ENCODE measurements around the gene SYTL3. TPM values are rescaled to one million over a fixed set of nuclear protein-coding genes. Genes with fewer than 3 reads are reported as not detected.

SYTL3 gene
- total RNA-seq, 4 donors from 2014 or later, result 2.8 to 5.1 (median 3.4) TPM

DNA sequence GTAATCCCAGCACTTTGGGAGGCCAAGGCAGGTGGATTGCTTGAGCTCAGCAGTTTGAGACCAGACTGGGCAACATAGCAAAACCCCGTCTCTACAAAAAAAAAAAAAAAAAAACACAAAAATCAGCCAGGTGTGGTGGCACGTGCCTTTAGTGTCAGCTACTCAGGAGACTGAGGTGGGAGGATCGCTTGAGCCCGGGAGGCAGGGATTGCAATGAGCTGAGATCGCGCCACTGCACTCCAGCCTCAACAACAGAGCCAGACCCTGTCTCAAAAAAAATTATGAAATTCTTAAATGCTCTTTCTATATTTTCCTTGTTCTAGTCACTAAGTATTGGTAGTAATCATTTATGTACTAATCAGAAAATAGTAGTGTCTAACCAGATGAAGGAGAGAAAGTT, 30.6 kb downstream of the SYTL3 start:
- no peak for TF ChIP-seq POLR2A (IDR thresholded peaks at IDR 0.05)
- TF ChIP-seq EP300 (IDR thresholded peaks at IDR 0.05), result no peak
- no peak for TF ChIP-seq POLR2AphosphoS5 (IDR thresholded peaks at IDR 0.05)
- TF ChIP-seq, protein P1, sequence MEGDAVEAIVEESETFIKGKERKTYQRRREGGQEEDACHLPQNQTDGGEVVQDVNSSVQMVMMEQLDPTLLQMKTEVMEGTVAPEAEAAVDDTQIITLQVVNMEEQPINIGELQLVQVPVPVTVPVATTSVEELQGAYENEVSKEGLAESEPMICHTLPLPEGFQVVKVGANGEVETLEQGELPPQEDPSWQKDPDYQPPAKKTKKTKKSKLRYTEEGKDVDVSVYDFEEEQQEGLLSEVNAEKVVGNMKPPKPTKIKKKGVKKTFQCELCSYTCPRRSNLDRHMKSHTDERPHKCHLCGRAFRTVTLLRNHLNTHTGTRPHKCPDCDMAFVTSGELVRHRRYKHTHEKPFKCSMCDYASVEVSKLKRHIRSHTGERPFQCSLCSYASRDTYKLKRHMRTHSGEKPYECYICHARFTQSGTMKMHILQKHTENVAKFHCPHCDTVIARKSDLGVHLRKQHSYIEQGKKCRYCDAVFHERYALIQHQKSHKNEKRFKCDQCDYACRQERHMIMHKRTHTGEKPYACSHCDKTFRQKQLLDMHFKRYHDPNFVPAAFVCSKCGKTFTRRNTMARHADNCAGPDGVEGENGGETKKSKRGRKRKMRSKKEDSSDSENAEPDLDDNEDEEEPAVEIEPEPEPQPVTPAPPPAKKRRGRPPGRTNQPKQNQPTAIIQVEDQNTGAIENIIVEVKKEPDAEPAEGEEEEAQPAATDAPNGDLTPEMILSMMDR (IDR thresholded peaks at IDR 0.05), result no peak

DNA sequence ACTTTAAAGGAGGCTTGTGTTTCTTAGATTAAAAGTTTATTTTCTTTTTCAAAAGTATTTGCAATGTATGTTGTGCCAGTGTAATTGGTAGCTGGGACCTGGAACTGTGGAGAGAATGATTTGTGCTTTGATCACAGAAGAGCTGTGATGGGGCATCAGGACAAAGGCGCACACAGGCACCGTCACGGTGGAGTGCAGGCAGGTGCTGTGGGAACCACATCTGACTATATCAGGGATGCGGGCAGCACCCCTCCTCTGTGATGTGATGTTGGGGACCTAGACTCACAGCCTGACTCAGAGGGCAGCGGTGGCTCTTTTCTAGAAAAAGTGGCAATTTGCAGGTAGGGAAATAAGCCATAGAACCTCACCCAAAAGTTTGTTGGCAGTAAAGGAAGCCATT, 34.5 kb downstream of the SYTL3 start:
- no peak for DNase-seq (ENCODE audit: low spot score in 2 of 2)
- no peak overlapping the region for H3K4me3 ChIP-seq

More for the DNA sequence above, 30.6 kb downstream of the SYTL3 start:
- H3K36me3 ChIP-seq, result no peaks in the 10 kb centered on the region
- H3K4me3 ChIP-seq, result no peak overlapping the region
- H3K27me3 ChIP-seq, result no peaks in the 10 kb centered on the region
- H3K4me1 ChIP-seq, result peaks cover 2% of the 10 kb centered on the region
- WGBS, result 83% methylated on average over 6 of the region's 6 CpGs
- no peak overlapping the region for H3K27ac ChIP-seq
- no peaks in the 10 kb centered on the region for H3K9me3 ChIP-seq
- DNase-seq (ENCODE audit: low spot score in 2 of 2), result no peak

DNA sequence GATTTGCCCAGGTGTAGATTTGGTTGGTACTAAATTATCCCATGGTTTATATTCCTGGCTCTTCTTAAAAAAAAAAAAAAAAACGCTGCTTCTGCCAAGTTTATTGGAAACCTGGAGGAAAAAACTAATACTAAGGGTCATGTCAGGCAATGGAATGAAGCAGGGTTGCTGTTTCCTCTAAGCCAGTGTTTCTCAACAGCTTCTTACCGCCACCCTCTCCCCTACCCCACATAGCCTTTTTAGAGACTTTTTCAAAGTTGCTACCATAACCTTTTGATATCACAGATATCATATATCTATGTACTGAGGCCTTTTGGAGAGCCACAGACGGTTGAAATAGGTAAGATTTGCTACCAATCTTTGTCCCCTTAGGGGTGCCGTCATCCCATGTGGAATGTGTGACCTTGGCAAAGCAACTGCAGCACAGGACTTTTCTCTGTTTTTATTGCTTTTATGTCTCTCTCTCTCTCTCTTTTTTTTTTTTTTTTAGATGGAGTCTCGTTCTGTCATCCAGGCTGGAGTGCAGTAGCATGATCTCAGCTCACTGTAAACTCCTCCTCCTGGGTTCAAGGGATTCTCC, 35.0 kb downstream of the SYTL3 start:
- Histone ChIP-seq H3K27ac (no peak overlapping the region), H3K4me1 (no peaks in the 10 kb centered on the region), H3K9me3 (no peaks in the 10 kb centered on the region), H3K27me3 (no peaks in the 10 kb centered on the region), H3K4me3 (no peak overlapping the region), H3K36me3 (no peaks in the 10 kb centered on the region)
- TF ChIP-seq POLR2AphosphoS5 (IDR thresholded peaks at IDR 0.05), result no peak
- TF ChIP-seq EP300 (IDR thresholded peaks at IDR 0.05), result no peak
- TF ChIP-seq, protein P1 (IDR thresholded peaks at IDR 0.05), result no peak
- TF ChIP-seq POLR2A (IDR thresholded peaks at IDR 0.05), result no peak
- WGBS, result 45% methylated on average over 5 of the region's 5 CpGs
- no peak for DNase-seq (ENCODE audit: low spot score in 2 of 2)

More for the DNA sequence above, 34.5 kb downstream of the SYTL3 start:
- no peaks in the 10 kb centered on the region for H3K4me1 ChIP-seq
- 77% methylated on average over 5 of the region's 5 CpGs for WGBS
- no peaks in the 10 kb centered on the region for H3K36me3 ChIP-seq
- no peaks in the 10 kb centered on the region for H3K27me3 ChIP-seq
- no peak overlapping the region for H3K27ac ChIP-seq
- TF ChIP-seq, protein P1 (IDR thresholded peaks at IDR 0.05), result no peak
- no peak for TF ChIP-seq POLR2AphosphoS5 (IDR thresholded peaks at IDR 0.05)
- no peak for TF ChIP-seq POLR2A (IDR thresholded peaks at IDR 0.05)
- TF ChIP-seq EP300 (IDR thresholded peaks at IDR 0.05), result no peak
- no peaks in the 10 kb centered on the region for H3K9me3 ChIP-seq

DNA sequence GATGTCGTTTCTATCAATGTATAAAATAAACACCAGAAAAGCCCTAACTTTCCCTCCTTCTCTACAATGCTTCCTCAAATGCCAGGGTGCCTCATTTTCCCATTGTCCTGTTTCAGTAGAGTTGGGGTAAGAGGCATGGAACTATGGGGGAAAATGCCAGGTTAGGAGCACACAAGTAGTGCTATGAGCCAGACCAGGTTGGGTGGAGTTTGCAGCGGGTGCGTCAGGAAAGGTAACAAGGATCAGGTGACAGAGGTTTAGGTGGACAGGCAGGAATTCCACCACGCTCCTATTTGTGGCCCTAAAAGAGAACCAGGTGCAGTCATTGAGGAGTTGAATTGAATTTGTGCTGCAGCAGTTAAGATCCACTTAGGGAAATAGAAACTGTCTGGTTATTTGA, 36.5 kb downstream of the SYTL3 start:
- no peaks in the 10 kb centered on the region for H3K4me1 ChIP-seq
- no peak for DNase-seq (ENCODE audit: low spot score in 2 of 2)
- H3K27me3 ChIP-seq, result no peaks in the 10 kb centered on the region
- H3K9me3 ChIP-seq, result no peaks in the 10 kb centered on the region
- no peak overlapping the region for H3K4me3 ChIP-seq
- TF ChIP-seq EP300 (IDR thresholded peaks at IDR 0.05) (no peak), POLR2AphosphoS5 (IDR thresholded peaks at IDR 0.05) (no peak), POLR2A (IDR thresholded peaks at IDR 0.05) (no peak)
- TF ChIP-seq, protein P1 (IDR thresholded peaks at IDR 0.05), result no peak
- H3K27ac ChIP-seq, result peak overlapping the region; percentile 37
- H3K36me3 ChIP-seq, result no peaks in the 10 kb centered on the region
- WGBS, result 43% methylated on average over 4 of the region's 4 CpGs

DNA sequence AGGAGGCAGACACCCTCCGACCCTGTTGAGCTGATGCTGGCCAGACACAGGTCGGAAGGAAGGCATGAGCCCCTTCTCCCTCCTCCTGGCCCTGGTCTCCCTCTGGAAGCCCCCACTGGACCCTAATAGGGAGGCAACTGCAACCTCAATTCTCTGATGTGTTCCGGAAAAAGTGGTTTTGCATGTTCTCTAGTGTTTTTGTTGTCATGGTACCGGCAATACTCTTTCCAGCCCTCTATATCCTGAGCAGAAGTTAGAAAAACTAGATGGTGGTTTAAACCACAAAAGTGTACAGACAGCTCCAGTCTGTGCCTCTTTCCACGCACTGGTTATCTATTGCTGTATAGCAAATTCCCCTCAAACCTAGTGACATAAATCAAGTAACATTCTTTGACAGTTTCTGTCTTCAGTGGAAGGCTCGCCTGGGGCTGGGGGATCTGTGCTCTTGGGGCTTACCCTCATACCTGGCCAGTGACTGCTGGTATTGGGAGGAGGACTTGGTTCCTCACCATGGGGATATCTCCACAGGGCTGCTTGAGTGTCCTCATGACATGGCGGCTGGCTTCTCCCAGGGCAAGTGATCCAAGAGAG, 37.0 kb downstream of the SYTL3 start:
- H3K9me3 ChIP-seq, result no peaks in the 10 kb centered on the region
- no peak for DNase-seq (ENCODE audit: low spot score in 2 of 2)
- H3K4me3 ChIP-seq, result no peak overlapping the region
- TF ChIP-seq POLR2A (IDR thresholded peaks at IDR 0.05) (no peak), POLR2AphosphoS5 (IDR thresholded peaks at IDR 0.05) (no peak), EP300 (IDR thresholded peaks at IDR 0.05) (no peak)
- TF ChIP-seq, protein P1 (IDR thresholded peaks at IDR 0.05), result no peak
- H3K4me1 ChIP-seq, result no peaks in the 10 kb centered on the region
- WGBS, result 63% methylated on average over 6 of the region's 7 CpGs
- H3K36me3 ChIP-seq, result no peaks in the 10 kb centered on the region
- no peaks in the 10 kb centered on the region for H3K27me3 ChIP-seq
- peak overlapping the region; percentile 51 for H3K27ac ChIP-seq

Measured in suprapubic skin (tissue), 4 donors.